Measurements from ENCODE around the gene ORMDL3.

ORMDL3 gene

GRCh38 chr17:39908789-39909352 lies 18.5 kb downstream of the ORMDL3 start:
- DNase-seq (ENCODE audit: low read depth in 1 of 2, low spot score in 1 of 2) = no peak
- no peaks in the 10 kb centered on the region for H3K27me3 ChIP-seq (ENCODE audit: insufficient read depth, poor library complexity, severe bottlenecking)
- no peak for TF ChIP-seq GABPA (IDR thresholded peaks at IDR 0.05; ENCODE audit: low read depth)
- no peak for TF ChIP-seq CTCF (IDR thresholded peaks at IDR 0.05; ENCODE audit: insufficient read depth, low read length)
- no peak for TF ChIP-seq POLR2AphosphoS5 (IDR thresholded peaks at IDR 0.05; ENCODE audit: low read depth)
- no peak for TF ChIP-seq SPI1 (IDR thresholded peaks at IDR 0.05; ENCODE audit: borderline replicate concordance, low read depth)
- no peak for TF ChIP-seq REST (IDR thresholded peaks at IDR 0.05; ENCODE audit: insufficient replicate concordance, low read depth)
- H3K4me3 ChIP-seq (replicated peaks; ENCODE audit: insufficient read depth, low read length) = no peak overlapping the region
- no peak overlapping the region for H3K27ac ChIP-seq (replicated peaks)

- no peak for DNase-seq (ENCODE audit: low read depth in 1 of 2, low spot score in 1 of 2)
Observed at GRCh38 chr17:39904990-39905288, 22.5 kb downstream of the ORMDL3 start.

More at GRCh38 chr17:39904990-39905288, 22.5 kb downstream of the ORMDL3 start:
- H3K27ac ChIP-seq (replicated peaks) = no peak overlapping the region
- H3K27me3 ChIP-seq (ENCODE audit: insufficient read depth, poor library complexity, severe bottlenecking) = no peaks in the 10 kb centered on the region
- H3K4me3 ChIP-seq (replicated peaks; ENCODE audit: insufficient read depth, low read length) = no peak overlapping the region
- TF ChIP-seq GABPA (IDR thresholded peaks at IDR 0.05; ENCODE audit: low read depth) (no peak), REST (IDR thresholded peaks at IDR 0.05; ENCODE audit: insufficient replicate concordance, low read depth) (no peak), CTCF (IDR thresholded peaks at IDR 0.05; ENCODE audit: insufficient read depth, low read length) (no peak), POLR2AphosphoS5 (IDR thresholded peaks at IDR 0.05; ENCODE audit: low read depth) (no peak), SPI1 (IDR thresholded peaks at IDR 0.05; ENCODE audit: borderline replicate concordance, low read depth) (no peak)

Data from HL-60 (cell line).